ENCODE data around the gene PSD4. TPM values are rescaled to one million over a fixed set of nuclear protein-coding genes. Genes with fewer than 3 reads are reported as not detected.

PSD4 gene
- total RNA-seq, 1 experiment from 2014 or later, result 1.5 TPM

DNA sequence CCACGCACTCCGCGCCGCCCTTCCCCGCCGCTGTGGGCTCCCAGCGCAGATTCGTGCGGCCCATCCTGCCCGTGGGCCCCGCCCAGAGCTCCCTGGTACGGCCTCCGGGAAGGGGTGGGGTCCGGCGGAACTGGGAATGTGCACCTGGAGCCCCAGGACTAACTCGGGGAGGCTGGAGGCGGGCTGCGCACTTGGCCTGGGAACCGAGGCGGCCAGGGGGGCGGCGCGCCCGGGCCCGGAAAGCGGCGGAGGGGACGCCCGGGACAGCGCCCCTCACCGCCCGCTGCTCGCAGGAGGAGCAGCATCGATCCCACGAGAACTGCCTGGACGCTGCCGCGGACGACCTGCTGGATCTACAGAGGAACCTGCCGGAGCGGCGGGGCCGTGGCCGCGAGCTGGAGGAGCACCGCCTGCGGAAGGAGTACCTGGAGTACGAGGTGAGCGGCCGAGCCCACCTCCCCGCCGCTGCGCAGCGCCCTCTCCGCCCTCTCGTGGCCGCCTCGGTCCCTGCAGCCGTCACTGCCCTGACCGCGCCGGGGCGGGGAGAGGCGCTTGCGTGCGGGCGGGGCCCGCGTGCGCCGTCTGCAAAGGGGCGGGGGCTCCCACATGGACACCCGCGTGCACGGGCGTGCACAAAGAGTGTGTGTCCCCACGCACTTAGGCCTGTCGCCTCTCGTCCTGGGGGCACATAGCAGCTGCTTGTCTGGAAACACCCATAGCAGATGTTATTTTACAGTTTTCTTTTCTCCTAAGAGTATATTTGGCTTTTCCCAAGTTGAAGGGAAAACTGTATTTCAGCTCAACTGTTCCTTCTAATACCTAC lies 25.2 kb downstream of the PSD4 start:
- no peaks in the 10 kb centered on the region for H3K27me3 ChIP-seq
- H3K4me3 ChIP-seq, result peak overlapping the region; percentile 65
- H3K36me3 ChIP-seq, result no peaks in the 10 kb centered on the region
- peak; percentile 90 to 91 for DNase-seq
- H3K4me1 ChIP-seq, result peaks cover 5% of the 10 kb centered on the region; the same call in 1 of the 2 replicates
- no peaks in the 10 kb centered on the region for H3K9me3 ChIP-seq (replicated peaks)
- H3K27ac ChIP-seq, result peak overlapping the region; percentile 53

DNA sequence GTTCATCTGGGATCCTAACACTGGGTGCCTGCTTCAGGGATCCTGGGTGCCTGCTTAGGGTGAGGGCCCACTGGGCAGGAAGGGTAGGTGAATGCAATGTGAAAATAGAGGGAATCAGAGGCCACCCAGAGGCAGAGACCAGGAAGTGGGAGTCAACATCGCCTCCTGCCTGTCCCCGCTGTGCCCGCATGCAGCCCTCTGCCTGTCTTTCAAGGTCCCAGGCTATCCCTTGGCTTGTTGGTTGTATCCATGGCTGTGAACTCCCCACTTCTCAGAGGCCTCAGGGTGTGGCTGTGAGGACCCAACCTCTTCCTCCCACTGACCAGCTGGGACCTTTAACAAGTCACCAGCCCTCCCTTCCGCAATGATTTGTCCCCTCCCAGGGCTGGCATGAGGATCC lies 26.5 kb downstream of the PSD4 start:
- no peaks in the 10 kb centered on the region for H3K9me3 ChIP-seq (replicated peaks)
- no peaks in the 10 kb centered on the region for H3K36me3 ChIP-seq
- peaks cover 5% of the 10 kb centered on the region; the same call in 1 of the 2 replicates for H3K4me1 ChIP-seq
- no peaks in the 10 kb centered on the region for H3K27me3 ChIP-seq
- no peak for DNase-seq
- H3K4me3 ChIP-seq, result no peak overlapping the region
- H3K27ac ChIP-seq, result no peak overlapping the region

DNA sequence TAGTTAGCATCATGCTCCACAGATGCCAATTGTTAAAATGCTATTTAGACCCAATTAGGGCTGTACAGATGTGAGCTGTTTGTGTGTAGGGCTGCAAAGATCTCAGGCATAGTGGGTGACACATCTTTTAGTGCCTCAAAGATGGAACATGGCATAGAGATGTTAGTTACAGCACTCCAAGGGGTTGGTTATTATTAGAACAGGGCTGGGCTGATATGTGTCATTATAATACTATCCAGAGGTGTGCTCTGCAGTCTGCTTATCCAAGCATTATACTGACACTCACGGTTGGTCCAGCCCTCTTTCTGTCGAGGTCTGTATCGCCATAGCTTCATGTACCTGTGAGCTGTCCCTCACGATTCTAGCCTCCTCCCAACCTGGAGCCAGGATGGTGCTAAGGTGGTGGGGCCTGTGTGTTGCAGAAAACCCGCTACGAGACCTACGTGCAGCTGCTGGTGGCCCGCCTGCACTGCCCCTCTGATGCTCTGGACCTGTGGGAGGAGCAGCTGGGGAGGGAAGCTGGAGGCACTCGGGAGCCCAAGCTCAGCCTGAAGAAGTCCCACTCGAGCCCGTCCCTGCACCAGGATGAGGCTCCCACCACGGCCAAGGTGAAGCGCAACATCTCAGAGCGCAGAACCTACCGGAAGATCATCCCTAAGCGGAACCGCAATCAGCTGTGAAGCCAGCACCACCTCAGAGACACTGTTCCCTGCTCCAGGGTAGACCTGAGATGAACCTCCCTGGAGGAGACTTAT lies 27.1 kb downstream of the PSD4 start:
- H3K27me3 ChIP-seq, result no peaks in the 10 kb centered on the region
- no peaks in the 10 kb centered on the region for H3K9me3 ChIP-seq (replicated peaks)
- no peak overlapping the region for H3K27ac ChIP-seq
- DNase-seq, result no peak
- H3K4me1 ChIP-seq, result peaks cover 5% of the 10 kb centered on the region; the same call in 1 of the 2 replicates
- H3K4me3 ChIP-seq, result no peak overlapping the region
- no peaks in the 10 kb centered on the region for H3K36me3 ChIP-seq

DNA sequence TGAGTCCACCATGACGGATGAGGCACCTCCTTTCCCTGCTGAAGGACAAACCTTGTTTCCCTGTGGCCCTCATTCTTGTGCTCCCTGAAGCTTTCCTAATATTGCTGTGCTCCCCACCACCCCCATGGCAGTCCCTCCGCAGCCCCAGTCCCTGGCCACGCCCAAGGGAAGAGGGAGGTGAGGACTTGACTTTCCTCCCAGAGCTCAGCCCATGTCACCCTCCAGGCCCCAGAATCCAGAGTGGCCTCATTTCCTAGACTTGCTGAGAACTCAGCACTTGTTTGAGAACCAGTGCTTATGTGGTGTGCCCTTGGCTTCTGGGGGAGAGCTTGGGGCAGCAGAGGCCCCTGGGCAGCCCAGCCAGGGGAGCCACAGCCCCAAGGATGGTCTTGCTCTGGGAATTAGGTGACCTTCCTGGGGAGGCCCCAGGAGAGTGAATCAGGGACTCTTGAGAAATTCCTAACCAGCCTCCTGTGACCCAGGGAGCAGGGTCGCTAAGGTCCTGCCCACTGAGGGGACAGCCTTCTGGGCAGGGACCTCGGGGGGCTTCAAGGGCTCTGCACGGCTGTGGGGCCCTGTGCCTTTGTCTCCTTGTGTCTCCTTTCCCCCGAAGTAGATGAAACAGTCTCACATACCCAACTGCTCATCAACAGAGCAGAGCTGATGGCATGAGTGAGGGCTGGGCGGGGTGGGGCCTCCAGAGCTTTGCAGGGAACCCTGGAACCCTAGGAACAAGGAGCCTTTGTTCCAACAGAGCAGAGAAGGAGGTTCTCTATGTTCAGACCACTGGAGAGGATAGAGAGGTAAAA lies 27.9 kb downstream of the PSD4 start:
- peak in 1 of 2 experiments; percentile 61 for DNase-seq
- Histone ChIP-seq H3K4me3 (no peak overlapping the region), H3K9me3 (replicated peaks) (no peaks in the 10 kb centered on the region), H3K4me1 (peaks cover 5% of the 10 kb centered on the region; the same call in 1 of the 2 replicates), H3K27me3 (no peaks in the 10 kb centered on the region), H3K27ac (no peak overlapping the region), H3K36me3 (no peaks in the 10 kb centered on the region)

- Histone ChIP-seq H3K27me3 (no peaks in the 10 kb centered on the region), H3K27ac (no peak overlapping the region; the same call in 1 of the 2 replicates), H3K4me1 (peaks cover 5% of the 10 kb centered on the region)
Measured at GRCh38 chr2:113202305-113203216, 28.8 kb downstream of the PSD4 start.

DNA sequence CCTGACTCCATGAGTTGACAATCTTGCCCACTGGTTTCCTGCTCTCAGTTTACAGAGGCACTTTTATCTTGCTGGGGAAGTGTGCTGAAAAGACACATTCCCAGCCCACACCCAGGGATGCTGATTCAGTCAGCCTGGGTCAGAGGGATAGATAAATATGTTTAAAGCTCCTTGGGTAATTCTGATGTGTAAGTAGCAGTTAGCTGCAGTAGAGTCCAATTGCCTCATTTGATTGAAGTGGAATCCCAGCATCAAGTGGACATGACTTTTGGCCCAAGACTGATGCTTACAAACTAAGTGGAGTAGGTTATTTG lies 29.4 kb downstream of the PSD4 start:
- Histone ChIP-seq H3K4me3 (no peak overlapping the region), H3K36me3 (no peaks in the 10 kb centered on the region), H3K9me3 (replicated peaks) (no peaks in the 10 kb centered on the region), H3K27ac (no peak overlapping the region), H3K27me3 (no peaks in the 10 kb centered on the region), H3K4me1 (peaks cover 11% of the 10 kb centered on the region)
- no peak for DNase-seq

More at GRCh38 chr2:113202305-113203216, 28.8 kb downstream of the PSD4 start:
- Histone ChIP-seq H3K36me3 (no peaks in the 10 kb centered on the region), H3K4me3 (no peak overlapping the region), H3K9me3 (replicated peaks) (no peaks in the 10 kb centered on the region)
- DNase-seq, result no peak

GRCh38 chr2:113203901-113204519 lies 30.2 kb downstream of the PSD4 start:
- H3K27me3 ChIP-seq, result no peaks in the 10 kb centered on the region
- no peak overlapping the region for H3K27ac ChIP-seq
- H3K4me1 ChIP-seq, result peaks cover 20% of the 10 kb centered on the region
- H3K9me3 ChIP-seq (replicated peaks), result no peaks in the 10 kb centered on the region
- no peak overlapping the region for H3K4me3 ChIP-seq
- peak; percentile 77 to 94 for DNase-seq
- no peaks in the 10 kb centered on the region for H3K36me3 ChIP-seq

- DNase-seq, result no peak
- H3K4me1 ChIP-seq, result peaks cover 38% of the 10 kb centered on the region
- H3K36me3 ChIP-seq, result no peaks in the 10 kb centered on the region
- H3K27me3 ChIP-seq, result no peaks in the 10 kb centered on the region
- H3K9me3 ChIP-seq (replicated peaks), result no peaks in the 10 kb centered on the region
- H3K27ac ChIP-seq, result no peak overlapping the region
- H3K4me3 ChIP-seq, result no peak overlapping the region
Measured at GRCh38 chr2:113206251-113206650, 32.5 kb downstream of the PSD4 start.

DNA sequence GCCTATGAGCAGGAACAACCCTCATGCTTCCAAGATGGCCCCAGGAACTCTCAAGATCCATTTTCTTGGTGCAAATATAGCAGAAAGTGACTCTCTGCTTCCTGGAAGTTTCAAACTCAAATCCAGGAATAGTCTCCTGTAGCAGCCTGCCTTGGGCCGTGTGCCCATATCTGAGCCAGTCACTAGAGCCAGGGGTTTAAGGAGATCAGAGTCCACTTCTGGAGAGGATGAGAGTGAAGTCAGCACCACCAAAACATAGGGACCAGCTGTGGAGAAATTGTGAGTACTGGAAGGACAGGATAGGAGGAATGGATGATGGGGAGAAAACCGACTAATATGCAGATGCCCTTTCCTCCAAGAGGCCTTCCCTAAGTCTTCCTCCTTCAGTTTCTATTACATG lies 33.2 kb downstream of the PSD4 start:
- H3K27ac ChIP-seq, result no peak overlapping the region
- no peak overlapping the region for H3K4me3 ChIP-seq
- peaks cover 43% of the 10 kb centered on the region for H3K4me1 ChIP-seq
- H3K9me3 ChIP-seq (replicated peaks), result no peaks in the 10 kb centered on the region
- no peaks in the 10 kb centered on the region for H3K27me3 ChIP-seq
- DNase-seq, result no peak
- no peaks in the 10 kb centered on the region for H3K36me3 ChIP-seq

DNA sequence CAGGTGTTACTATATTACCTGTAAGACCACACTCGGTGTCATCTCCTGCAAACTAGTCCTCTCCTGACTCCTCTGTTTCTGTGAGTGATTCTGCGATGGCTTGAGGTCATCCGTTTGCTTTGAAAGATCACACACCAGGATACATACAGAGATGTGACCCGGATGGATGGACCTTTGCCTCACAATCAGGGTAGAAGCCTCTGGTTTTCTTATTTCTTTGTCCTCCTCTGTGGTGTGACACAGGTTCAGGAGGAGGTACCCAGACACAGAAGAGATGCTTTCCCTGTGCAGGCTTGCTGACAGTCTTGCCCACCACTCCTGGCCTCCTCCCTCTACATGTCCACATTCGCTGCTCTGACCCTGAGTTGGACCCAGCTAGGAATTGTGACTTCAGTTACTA lies 34.6 kb downstream of the PSD4 start:
- H3K9me3 ChIP-seq (replicated peaks), result no peaks in the 10 kb centered on the region
- H3K36me3 ChIP-seq, result no peaks in the 10 kb centered on the region
- peaks cover 50% of the 10 kb centered on the region for H3K4me1 ChIP-seq
- no peaks in the 10 kb centered on the region for H3K27me3 ChIP-seq
- peak overlapping the region; percentile 91 for H3K27ac ChIP-seq
- no peak overlapping the region for H3K4me3 ChIP-seq
- DNase-seq, result peak in 1 of 2 experiments; percentile 42

DNA sequence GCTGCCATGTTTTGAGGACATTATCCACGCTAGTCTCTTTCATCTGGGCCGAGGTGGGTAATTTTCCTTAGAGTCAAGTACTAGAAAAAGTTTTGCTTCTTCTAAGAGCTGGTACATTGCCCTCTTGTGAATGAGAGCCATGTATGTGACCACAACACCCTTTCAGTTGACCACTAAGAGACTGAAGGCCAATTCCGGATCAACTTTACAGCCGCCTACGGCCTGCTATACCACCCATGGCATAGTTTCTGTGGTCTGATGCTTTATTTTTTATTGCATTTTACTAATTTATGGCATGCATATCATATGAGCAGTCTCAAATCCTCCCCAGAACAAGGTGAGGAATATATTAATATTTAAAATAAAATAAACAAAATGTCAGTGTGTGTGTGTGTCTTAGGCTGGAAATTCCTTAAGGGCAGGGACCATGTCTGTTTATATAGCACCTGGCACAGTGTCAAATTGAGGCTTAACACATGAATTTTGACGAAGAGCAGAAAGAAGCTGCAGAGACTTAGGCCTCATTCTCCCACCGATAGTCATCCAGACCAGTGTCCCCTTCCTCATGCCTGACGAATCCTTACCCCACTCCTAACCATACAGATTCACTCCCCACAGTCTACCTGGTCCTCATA lies 35.4 kb downstream of the PSD4 start:
- DNase-seq, result peak; percentile 74 to 90
- Histone ChIP-seq H3K9me3 (replicated peaks) (no peaks in the 10 kb centered on the region), H3K4me3 (no peak overlapping the region), H3K36me3 (no peaks in the 10 kb centered on the region), H3K4me1 (peaks cover 50% of the 10 kb centered on the region), H3K27ac (peak overlapping the region; percentile 91), H3K27me3 (no peaks in the 10 kb centered on the region)

DNA sequence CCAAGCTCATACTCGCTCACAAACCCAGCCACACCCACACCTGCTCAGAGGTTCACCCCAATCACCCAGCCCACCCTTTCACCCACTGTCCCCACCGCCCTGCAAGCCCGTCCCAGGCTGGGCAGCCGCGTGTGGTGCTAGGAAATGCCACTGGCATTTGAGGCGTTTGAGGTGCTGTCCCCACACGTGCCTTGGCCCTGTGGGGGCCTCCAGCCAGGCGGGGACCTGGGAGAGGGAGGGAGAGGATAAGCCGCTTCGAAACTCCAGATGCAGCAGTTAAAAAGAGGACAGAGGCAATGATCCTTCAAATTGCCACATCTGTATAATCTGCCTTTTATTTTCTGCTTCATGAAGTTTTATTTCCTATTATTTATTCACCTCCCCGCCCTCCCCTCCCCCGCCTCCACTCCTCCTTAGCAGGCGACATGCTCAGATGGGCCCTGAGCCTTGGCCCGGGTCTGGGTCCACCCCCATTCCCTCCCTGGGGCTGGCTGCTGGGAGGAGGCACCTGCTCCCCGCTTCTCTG lies 35.9 kb downstream of the PSD4 start:
- peak overlapping the region; percentile 91 for H3K27ac ChIP-seq

More for the DNA sequence above, 35.9 kb downstream of the PSD4 start:
- Histone ChIP-seq H3K4me3 (no peak overlapping the region), H3K27me3 (no peaks in the 10 kb centered on the region), H3K4me1 (peaks cover 50% of the 10 kb centered on the region), H3K9me3 (replicated peaks) (no peaks in the 10 kb centered on the region), H3K36me3 (no peaks in the 10 kb centered on the region)
- no peak for DNase-seq

Data from SJCRH30 (cell line).